CD4-positive, alpha-beta T cell treated with Interleukin-4 for 1 hour (primary cell): Measurements from ENCODE around the gene TLE4.
"Not testable (repeated sequence)": the region's sequence is repeated elsewhere in the genome, so short reads cannot be mapped to it uniquely, and the experiment has no call there.

ENCODE experiments used
- DNase-seq, 2 donors: peaks; one replicate each; pipeline ENCODE4 v3.0.0-alpha.2; 2020 to 2022

The TLE4 gene

GRCh38 chr9:79639354-79639753, 67.6 kb downstream of the TLE4 start:
- no peak for DNase-seq

- DNase-seq: not testable (repeated sequence)
These were observed 68.3 kb downstream of the TLE4 start for GRCh38 chr9:79640067-79640466.

GRCh38 chr9:79641070-79641469, 69.3 kb downstream of the TLE4 start:
- no peak for DNase-seq

GRCh38 chr9:79642671-79643070, 70.9 kb downstream of the TLE4 start:
- DNase-seq: no peak

- DNase-seq: no peak
These were observed 72.3 kb downstream of the TLE4 start for GRCh38 chr9:79644048-79644447.

- no peak for DNase-seq
These were observed 72.8 kb downstream of the TLE4 start for GRCh38 chr9:79644601-79645000.

- DNase-seq: no peak
These were observed 73.3 kb downstream of the TLE4 start for GRCh38 chr9:79645110-79645509.

- no peak for DNase-seq
These were observed 74.3 kb downstream of the TLE4 start for GRCh38 chr9:79646096-79646495.

- DNase-seq: peak in 1 of 2 donors; percentile 13
These were observed 79.6 kb downstream of the TLE4 start for GRCh38 chr9:79651251-79651795.

- no peak for DNase-seq
These were observed 80.8 kb downstream of the TLE4 start for GRCh38 chr9:79652598-79652997.

- DNase-seq: not testable (repeated sequence)
These were observed 83.0 kb downstream of the TLE4 start for GRCh38 chr9:79654591-79655382.

- no peak for DNase-seq
These were observed 83.8 kb downstream of the TLE4 start for GRCh38 chr9:79655551-79655950.

GRCh38 chr9:79656169-79656568, 84.4 kb downstream of the TLE4 start:
- no peak for DNase-seq

GRCh38 chr9:79657891-79658290, 86.1 kb downstream of the TLE4 start:
- no peak for DNase-seq

- no peak for DNase-seq
These were observed 87.2 kb downstream of the TLE4 start for GRCh38 chr9:79658926-79659325.

- DNase-seq: no peak
These were observed 88.8 kb downstream of the TLE4 start for GRCh38 chr9:79660615-79661014.

- DNase-seq: no peak
These were observed 89.5 kb downstream of the TLE4 start for GRCh38 chr9:79661279-79661678.

GRCh38 chr9:79661886-79662536, 90.2 kb downstream of the TLE4 start:
- no peak for DNase-seq

- DNase-seq: peak in 1 of 2 donors; percentile 31
These were observed 90.8 kb downstream of the TLE4 start for GRCh38 chr9:79662537-79662956.

GRCh38 chr9:79663300-79663699, 91.5 kb downstream of the TLE4 start:
- no peak for DNase-seq

- DNase-seq: no peak
These were observed 92.1 kb downstream of the TLE4 start for GRCh38 chr9:79663878-79664277.

- no peak for DNase-seq
These were observed 92.6 kb downstream of the TLE4 start for GRCh38 chr9:79664375-79664831.

- DNase-seq: no peak
These were observed 93.6 kb downstream of the TLE4 start for GRCh38 chr9:79665369-79665768.

GRCh38 chr9:79665931-79666330, 94.2 kb downstream of the TLE4 start:
- DNase-seq: no peak
